Loucy (cell line): ENCODE data around the gene MED29.

ENCODE experiments used
- H2AFZ ChIP-seq: fragments of 200-600 bp; sonication (generic); 2 replicates; pipeline ENCODE4 v1.6.0; 2016; ENCODE audit warnings: antibody characterized with exemption, mild to moderate bottlenecking, low read length, moderate library complexity
- H3F3A ChIP-seq: fragments of 200-600 bp; 2 replicates; pipeline ENCODE4 v1.6.0; 2016; ENCODE audit warnings: antibody characterized with exemption, low read depth, mild to moderate bottlenecking
- H3K27me3 ChIP-seq: fragments of 200-600 bp; sonication (generic); 2 replicates; pipeline ENCODE4 v1.6.1; 2014; ENCODE audit warnings: low read length, mild to moderate bottlenecking; ENCODE audit not compliant: insufficient read depth, poor library complexity, severe bottlenecking
- H3K36me3 ChIP-seq: fragments of 200-600 bp; sonication (generic); 2 replicates; pipeline ENCODE4 v1.6.1; 2016; ENCODE audit warnings: low read length; ENCODE audit not compliant: insufficient read depth
- H3K4me1 ChIP-seq: fragments of 200-600 bp; sonication (generic); 2 replicates; pipeline ENCODE4 v1.5.1; 2014; ENCODE audit warnings: low read length, mild to moderate bottlenecking; ENCODE audit not compliant: insufficient read depth, poor library complexity, severe bottlenecking
- H3K4me2 ChIP-seq: fragments of 200-600 bp; sonication (generic); 2 replicates; pipeline ENCODE4 v1.6.0; 2014; ENCODE audit warnings: antibody characterized with exemption, low read length, low read depth, mild to moderate bottlenecking; ENCODE audit not compliant: poor library complexity, severe bottlenecking
- H3K4me3 ChIP-seq: fragments of 200-600 bp; sonication (generic); 2 replicates; pipeline ENCODE4 v1.5.1; 2014; ENCODE audit warnings: low read length, mild to moderate bottlenecking, mixed read lengths; ENCODE audit not compliant: poor library complexity, severe bottlenecking
- H3K79me2 ChIP-seq: fragments of 200-600 bp; sonication (generic); 2 replicates; pipeline ENCODE4 v1.6.1; 2014; ENCODE audit warnings: low read length; ENCODE audit not compliant: insufficient read depth
- H3K9ac ChIP-seq: fragments of 200-600 bp; sonication (generic); 2 replicates; pipeline ENCODE4 v1.6.0; 2014; ENCODE audit warnings: mild to moderate bottlenecking, low read depth, low read length, moderate library complexity; ENCODE audit not compliant: poor library complexity, severe bottlenecking
- H3K9me2 ChIP-seq: fragments of 200-600 bp; sonication (generic); replicated peaks from 2 replicates; pipeline ENCODE4 v1.6.1; 2016; ENCODE audit warnings: low read depth, low read length, mixed read lengths
- H3K9me3 ChIP-seq: fragments of 200-600 bp; sonication (generic); 2 replicates; pipeline ENCODE4 v1.6.1; 2014; ENCODE audit warnings: mild to moderate bottlenecking, antibody characterized with exemption, low read length, low read depth; ENCODE audit not compliant: insufficient read depth
- H4K20me1 ChIP-seq: fragments of 200-600 bp; sonication (generic); 2 replicates; pipeline ENCODE4 v1.6.0; 2014; ENCODE audit warnings: antibody characterized with exemption, low read length, mild to moderate bottlenecking; ENCODE audit not compliant: insufficient read depth, poor library complexity, severe bottlenecking
- EZH2phosphoT487 ChIP-seq: fragments of 200-600 bp; IDR thresholded peaks from 2 replicates; pipeline ENCODE4 v1.6.1; 2018; ENCODE audit warnings: antibody characterized with exemption, mild to moderate bottlenecking, moderate library complexity, borderline replicate concordance
- TF ChIP-seq, protein P1 (sequence below): fragments of 200-600 bp; sonication (generic); conservative IDR thresholded peaks from 2 replicates; pipeline ENCODE4 v1.5.1; 2014; ENCODE audit warnings: mild to moderate bottlenecking, antibody characterized with exemption, low read length

The MED29 gene

DNA sequence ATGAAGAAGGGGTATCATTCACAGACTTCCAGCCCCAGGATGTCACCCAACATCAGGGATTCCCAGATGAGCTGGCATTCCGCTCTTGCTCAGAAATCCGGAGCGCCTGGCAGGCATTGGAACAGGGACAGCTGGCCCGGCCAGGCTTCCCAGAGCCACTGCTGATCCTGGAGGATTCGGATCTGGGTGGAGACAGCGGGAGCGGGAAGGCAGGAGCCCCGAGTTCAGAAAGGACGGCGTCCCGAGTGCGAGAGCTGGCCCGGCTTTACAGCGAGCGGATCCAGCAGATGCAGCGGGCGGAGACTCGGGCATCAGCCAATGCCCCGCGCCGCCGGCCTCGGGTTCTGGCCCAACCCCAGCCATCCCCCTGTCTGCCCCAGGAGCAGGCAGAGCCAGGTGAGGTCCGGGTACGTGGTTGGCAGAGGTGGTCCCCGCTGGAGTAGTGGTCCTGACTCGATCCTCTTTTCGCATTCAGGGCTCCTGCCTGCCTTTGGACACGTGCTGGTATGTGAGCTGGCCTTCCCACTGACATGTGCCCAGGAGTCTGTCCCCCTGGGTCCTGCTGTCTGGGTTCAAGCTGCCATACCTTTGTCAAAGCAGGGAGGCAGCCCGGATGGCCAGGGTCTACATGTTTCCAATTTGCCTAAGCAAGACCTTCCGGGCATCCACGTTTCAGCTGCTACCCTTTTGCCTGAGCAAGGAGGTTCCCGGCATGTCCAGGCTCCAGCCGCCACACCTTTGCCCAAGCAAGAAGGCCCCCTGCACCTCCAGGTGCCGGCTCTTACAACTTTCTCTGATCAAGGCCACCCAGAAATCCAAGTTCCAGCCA, 32.3 kb downstream of the MED29 start:
- no peak overlapping the region for H3K9ac ChIP-seq
- H3K4me1 ChIP-seq: no peaks in the 10 kb centered on the region
- H3K9me2 ChIP-seq: no peaks in the 10 kb centered on the region
- no peak overlapping the region for H3K4me3 ChIP-seq
- H3K4me2 ChIP-seq: no peak overlapping the region
- H3K79me2 ChIP-seq: no peaks in the 10 kb centered on the region
- no peaks in the 10 kb centered on the region for H4K20me1 ChIP-seq
- no peak overlapping the region for H2AFZ ChIP-seq
- no peaks in the 10 kb centered on the region for H3K9me3 ChIP-seq
- peaks cover 18% of the 10 kb centered on the region; the same call in 1 of the 2 replicates for H3K36me3 ChIP-seq
- TF ChIP-seq, protein P1, sequence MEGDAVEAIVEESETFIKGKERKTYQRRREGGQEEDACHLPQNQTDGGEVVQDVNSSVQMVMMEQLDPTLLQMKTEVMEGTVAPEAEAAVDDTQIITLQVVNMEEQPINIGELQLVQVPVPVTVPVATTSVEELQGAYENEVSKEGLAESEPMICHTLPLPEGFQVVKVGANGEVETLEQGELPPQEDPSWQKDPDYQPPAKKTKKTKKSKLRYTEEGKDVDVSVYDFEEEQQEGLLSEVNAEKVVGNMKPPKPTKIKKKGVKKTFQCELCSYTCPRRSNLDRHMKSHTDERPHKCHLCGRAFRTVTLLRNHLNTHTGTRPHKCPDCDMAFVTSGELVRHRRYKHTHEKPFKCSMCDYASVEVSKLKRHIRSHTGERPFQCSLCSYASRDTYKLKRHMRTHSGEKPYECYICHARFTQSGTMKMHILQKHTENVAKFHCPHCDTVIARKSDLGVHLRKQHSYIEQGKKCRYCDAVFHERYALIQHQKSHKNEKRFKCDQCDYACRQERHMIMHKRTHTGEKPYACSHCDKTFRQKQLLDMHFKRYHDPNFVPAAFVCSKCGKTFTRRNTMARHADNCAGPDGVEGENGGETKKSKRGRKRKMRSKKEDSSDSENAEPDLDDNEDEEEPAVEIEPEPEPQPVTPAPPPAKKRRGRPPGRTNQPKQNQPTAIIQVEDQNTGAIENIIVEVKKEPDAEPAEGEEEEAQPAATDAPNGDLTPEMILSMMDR: no peak
- TF ChIP-seq EZH2phosphoT487: no peak
- no peaks in the 10 kb centered on the region for H3F3A ChIP-seq
- no peaks in the 10 kb centered on the region for H3K27me3 ChIP-seq

DNA sequence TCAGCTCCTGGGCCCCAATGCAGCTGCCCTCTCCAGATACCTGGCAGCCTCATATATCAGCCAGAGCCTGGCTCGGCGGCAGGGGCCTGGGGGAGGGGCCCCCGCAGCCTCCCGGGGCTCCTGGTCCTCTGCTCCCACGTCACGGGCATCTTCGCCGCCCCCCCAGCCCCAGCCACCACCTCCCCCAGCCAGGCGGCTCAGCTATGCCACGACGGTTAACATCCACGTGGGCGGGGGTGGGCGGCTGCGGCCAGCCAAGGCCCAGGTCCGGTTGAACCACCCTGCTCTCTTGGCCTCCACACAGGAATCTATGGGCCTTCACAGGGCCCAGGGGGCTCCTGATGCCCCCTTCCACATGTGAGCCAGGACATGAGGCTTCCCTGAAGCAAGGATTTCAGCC, 33.8 kb downstream of the MED29 start:
- no peak overlapping the region for H2AFZ ChIP-seq
- H3K4me1 ChIP-seq: no peaks in the 10 kb centered on the region
- H3K4me2 ChIP-seq: no peak overlapping the region
- TF ChIP-seq, protein P1: no peak
- TF ChIP-seq EZH2phosphoT487: no peak
- no peak overlapping the region for H3K4me3 ChIP-seq
- H3K9ac ChIP-seq: no peak overlapping the region
- no peaks in the 10 kb centered on the region for H3K9me2 ChIP-seq
- no peaks in the 10 kb centered on the region for H3K9me3 ChIP-seq
- no peaks in the 10 kb centered on the region for H4K20me1 ChIP-seq
- no peaks in the 10 kb centered on the region for H3K79me2 ChIP-seq
- H3K36me3 ChIP-seq: peaks cover 10% of the 10 kb centered on the region; the same call in 1 of the 2 replicates
- no peaks in the 10 kb centered on the region for H3F3A ChIP-seq
- H3K27me3 ChIP-seq: no peaks in the 10 kb centered on the region

DNA sequence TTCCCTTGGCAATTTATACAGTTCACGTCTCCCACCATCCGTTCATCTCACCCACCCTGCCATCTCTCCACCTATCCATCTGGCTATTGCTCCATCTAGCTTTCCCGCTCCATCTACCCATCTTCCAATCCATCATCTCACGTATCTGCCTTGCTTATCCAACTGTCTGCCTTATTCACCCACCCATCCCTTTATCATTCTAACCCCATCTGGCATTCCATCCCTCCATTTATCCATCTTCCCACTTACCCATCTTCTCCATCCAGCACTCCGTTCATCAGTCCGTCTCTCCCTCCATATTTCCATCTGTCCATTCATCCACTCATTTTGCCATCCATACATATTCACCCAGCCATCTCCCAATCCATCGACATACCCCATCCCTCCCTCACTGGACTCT, 34.6 kb downstream of the MED29 start:
- Histone ChIP-seq H3K9ac (no peak overlapping the region), H3K4me2 (no peak overlapping the region), H4K20me1 (no peaks in the 10 kb centered on the region), H3K9me2 (no peaks in the 10 kb centered on the region), H3K4me3 (no peak overlapping the region), H3K4me1 (no peaks in the 10 kb centered on the region), H2AFZ (no peak overlapping the region), H3K27me3 (no peaks in the 10 kb centered on the region), H3F3A (no peaks in the 10 kb centered on the region), H3K36me3 (peaks cover 10% of the 10 kb centered on the region; the same call in 1 of the 2 replicates), H3K9me3 (no peaks in the 10 kb centered on the region), H3K79me2 (no peaks in the 10 kb centered on the region)
- no peak for TF ChIP-seq EZH2phosphoT487
- TF ChIP-seq, protein P1: no peak
